ENCODE results near the gene FBXW7. TPM values are rescaled to one million over a fixed set of nuclear protein-coding genes. Genes with fewer than 3 reads are reported as not detected.

FBXW7 gene
- total RNA-seq, 6 experiments from 2014 or later, result 12.9 to 25.5 (median 17.6) TPM

DNA sequence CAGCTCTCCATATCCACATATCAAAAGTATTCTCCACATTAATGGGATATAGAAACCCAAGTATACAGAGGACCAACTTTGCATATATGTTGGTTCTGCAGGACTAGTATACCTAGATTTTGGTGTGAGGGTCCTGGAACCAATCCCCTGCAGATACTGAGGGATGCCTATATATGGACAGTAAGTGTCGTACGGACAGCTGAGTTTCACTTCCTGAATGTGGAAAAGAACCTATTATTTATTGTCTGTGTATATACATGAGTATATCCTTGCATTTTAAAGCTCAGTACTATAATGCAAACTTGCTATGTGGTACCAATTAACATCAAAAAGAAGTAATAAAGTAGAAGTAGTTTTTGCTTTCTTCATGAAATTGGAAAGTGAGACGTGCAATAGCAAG lies 101.9 kb downstream of the FBXW7 start:
- 79% methylated on average over 3 of the region's 3 CpGs for WGBS (ENCODE audit: insufficient coverage, low coverage, low lambda C conversion rate, missing lambda C conversion rate)
- no peak for DNase-seq
- intact Hi-C loops (cut with DNase I), result no loop called here
- H3K27ac ChIP-seq, result no peak overlapping the region
- H3K4me3 ChIP-seq, result no peak overlapping the region
- H3K4me1 ChIP-seq, result no peaks in the 10 kb centered on the region
- no peaks in the 10 kb centered on the region for H3K27me3 ChIP-seq
- H3K9me3 ChIP-seq, result no peaks in the 10 kb centered on the region
- TF ChIP-seq POLR2A (IDR thresholded peaks at IDR 0.05), result no peak
- TF ChIP-seq, protein P1, sequence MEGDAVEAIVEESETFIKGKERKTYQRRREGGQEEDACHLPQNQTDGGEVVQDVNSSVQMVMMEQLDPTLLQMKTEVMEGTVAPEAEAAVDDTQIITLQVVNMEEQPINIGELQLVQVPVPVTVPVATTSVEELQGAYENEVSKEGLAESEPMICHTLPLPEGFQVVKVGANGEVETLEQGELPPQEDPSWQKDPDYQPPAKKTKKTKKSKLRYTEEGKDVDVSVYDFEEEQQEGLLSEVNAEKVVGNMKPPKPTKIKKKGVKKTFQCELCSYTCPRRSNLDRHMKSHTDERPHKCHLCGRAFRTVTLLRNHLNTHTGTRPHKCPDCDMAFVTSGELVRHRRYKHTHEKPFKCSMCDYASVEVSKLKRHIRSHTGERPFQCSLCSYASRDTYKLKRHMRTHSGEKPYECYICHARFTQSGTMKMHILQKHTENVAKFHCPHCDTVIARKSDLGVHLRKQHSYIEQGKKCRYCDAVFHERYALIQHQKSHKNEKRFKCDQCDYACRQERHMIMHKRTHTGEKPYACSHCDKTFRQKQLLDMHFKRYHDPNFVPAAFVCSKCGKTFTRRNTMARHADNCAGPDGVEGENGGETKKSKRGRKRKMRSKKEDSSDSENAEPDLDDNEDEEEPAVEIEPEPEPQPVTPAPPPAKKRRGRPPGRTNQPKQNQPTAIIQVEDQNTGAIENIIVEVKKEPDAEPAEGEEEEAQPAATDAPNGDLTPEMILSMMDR (IDR thresholded peaks at IDR 0.05), result no peak
- no peak for ATAC-seq
- no peaks in the 10 kb centered on the region for H3K36me3 ChIP-seq

DNA sequence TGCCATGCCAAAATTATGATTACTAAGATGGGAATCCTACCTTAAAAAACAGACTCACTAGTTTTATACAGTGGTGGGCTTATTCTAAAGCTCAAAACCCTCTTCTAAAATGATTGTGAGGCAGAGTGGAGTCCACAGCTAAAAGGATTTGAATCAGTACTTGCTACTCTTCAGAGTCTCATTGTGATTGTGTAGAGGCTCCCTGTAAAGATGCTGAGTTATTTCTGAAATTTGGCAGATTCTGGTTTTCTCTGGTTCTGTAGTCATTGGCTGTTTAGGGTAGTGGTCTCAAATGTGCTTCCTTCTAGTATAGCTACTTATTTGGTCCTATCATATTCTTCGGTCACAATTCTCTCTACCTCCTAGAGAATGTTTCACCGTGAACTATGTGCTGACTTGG lies 104.1 kb downstream of the FBXW7 start:
- no peaks in the 10 kb centered on the region for H3K27me3 ChIP-seq
- no peak overlapping the region for H3K27ac ChIP-seq
- ATAC-seq (no peak), DNase-seq (no peak)
- no peaks in the 10 kb centered on the region for H3K9me3 ChIP-seq
- TF ChIP-seq, protein P1 (IDR thresholded peaks at IDR 0.05), result no peak
- no peak for TF ChIP-seq POLR2A (IDR thresholded peaks at IDR 0.05)
- no peaks in the 10 kb centered on the region for H3K4me1 ChIP-seq
- 100% methylated on average over 2 of the region's 2 CpGs for WGBS (ENCODE audit: insufficient coverage, low coverage, low lambda C conversion rate, missing lambda C conversion rate)
- H3K4me3 ChIP-seq, result no peak overlapping the region
- intact Hi-C loops (cut with DNase I), result no loop called here
- no peaks in the 10 kb centered on the region for H3K36me3 ChIP-seq

DNA sequence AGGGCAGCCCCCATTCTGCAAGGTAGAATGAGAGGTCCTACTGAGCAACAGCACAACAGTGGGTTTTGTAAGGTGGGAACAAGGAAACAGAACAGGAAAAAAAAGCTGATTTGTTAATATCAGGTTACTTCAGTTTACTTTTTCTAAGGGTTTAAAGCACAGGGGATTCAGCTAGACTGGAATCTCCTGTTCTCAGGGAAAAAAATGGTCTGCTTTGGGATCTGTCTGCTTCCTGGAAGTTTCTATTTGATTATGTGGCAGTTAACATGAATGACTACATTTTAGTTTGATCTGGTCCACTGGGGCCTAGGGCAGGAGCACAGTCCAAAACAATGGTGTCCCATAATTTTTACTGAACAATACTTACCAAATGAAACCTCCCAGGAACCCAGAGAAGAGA lies 104.6 kb downstream of the FBXW7 start:
- intact Hi-C loops (cut with DNase I), result no loop called here
- TF ChIP-seq, protein P1 (IDR thresholded peaks at IDR 0.05), result no peak
- TF ChIP-seq POLR2A (IDR thresholded peaks at IDR 0.05), result no peak
- no peaks in the 10 kb centered on the region for H3K36me3 ChIP-seq
- no peak for DNase-seq
- no peak overlapping the region for H3K27ac ChIP-seq
- H3K27me3 ChIP-seq, result no peaks in the 10 kb centered on the region
- H3K4me3 ChIP-seq, result no peak overlapping the region
- H3K4me1 ChIP-seq, result no peaks in the 10 kb centered on the region
- H3K9me3 ChIP-seq, result no peaks in the 10 kb centered on the region
- peak in 1 of 4 donors; percentile 49 for ATAC-seq

DNA sequence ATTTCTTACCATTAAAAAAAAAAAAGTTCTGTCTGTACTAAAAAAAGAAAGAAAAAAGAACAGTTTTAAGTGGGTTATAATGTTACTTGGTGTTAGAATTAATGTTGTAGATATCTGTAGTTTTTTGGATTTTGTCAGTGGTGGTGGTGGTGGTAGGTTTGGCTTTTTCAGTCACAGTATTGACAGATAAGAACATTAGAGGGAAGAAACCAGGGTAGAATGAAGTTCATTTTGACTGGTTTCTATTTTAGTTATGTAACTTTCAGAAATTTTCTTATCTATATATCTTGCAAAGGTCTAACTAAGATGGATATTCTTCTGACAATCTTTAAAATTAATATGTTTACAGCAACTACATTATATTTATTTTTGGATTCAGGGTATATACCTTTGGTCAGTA lies 105.4 kb downstream of the FBXW7 start:
- DNase-seq (no peak), ATAC-seq (no peak)
- H3K27ac ChIP-seq, result no peak overlapping the region
- intact Hi-C loops (cut with DNase I), result no loop called here
- no peaks in the 10 kb centered on the region for H3K9me3 ChIP-seq
- H3K36me3 ChIP-seq, result no peaks in the 10 kb centered on the region
- TF ChIP-seq, protein P1 (IDR thresholded peaks at IDR 0.05), result no peak
- no peak for TF ChIP-seq POLR2A (IDR thresholded peaks at IDR 0.05)
- no peaks in the 10 kb centered on the region for H3K4me1 ChIP-seq
- no peak overlapping the region for H3K4me3 ChIP-seq
- H3K27me3 ChIP-seq, result no peaks in the 10 kb centered on the region

DNA sequence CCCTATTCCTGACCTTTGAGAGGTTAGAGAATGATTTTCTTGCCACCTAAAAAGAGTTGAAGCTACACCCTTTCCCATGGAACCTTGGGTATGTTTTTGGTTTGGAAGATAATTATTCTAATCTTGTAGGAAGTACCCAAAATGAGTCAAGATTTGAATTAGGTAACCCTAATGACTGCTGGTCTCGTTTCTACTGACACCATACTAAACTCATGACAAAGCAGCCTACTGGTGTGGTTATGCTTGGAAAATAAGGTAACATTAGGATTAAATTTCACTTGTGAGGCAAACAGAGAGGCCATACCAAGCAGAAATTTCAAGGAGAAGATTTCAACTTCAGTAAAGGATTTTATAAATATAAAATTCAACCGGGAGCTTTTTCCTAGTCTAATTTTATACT lies 107.9 kb downstream of the FBXW7 start:
- no peaks in the 10 kb centered on the region for H3K9me3 ChIP-seq
- no peaks in the 10 kb centered on the region for H3K4me1 ChIP-seq
- no peak for ATAC-seq
- H3K4me3 ChIP-seq, result no peak overlapping the region
- no peak overlapping the region for H3K27ac ChIP-seq
- no peak for DNase-seq
- no peaks in the 10 kb centered on the region for H3K27me3 ChIP-seq
- intact Hi-C loops (cut with DNase I), result no loop called here
- H3K36me3 ChIP-seq, result no peaks in the 10 kb centered on the region
- WGBS (ENCODE audit: insufficient coverage, low coverage, low lambda C conversion rate, missing lambda C conversion rate), result 88% methylated on average over 2 of the region's 2 CpGs
- TF ChIP-seq, protein P1 (IDR thresholded peaks at IDR 0.05), result no peak
- TF ChIP-seq POLR2A (IDR thresholded peaks at IDR 0.05), result no peak
